ENCODE measurements around the gene ETHE1.

The ETHE1 gene

GRCh38 chr19:43489310-43489709 lies 37.7 kb downstream of the ETHE1 start:
- TF ChIP-seq ISL1 (CRISPR knock-in tag; IDR thresholded peaks at IDR 0.05): no peak
- no peak for TF ChIP-seq OSR1 (CRISPR knock-in tag; IDR thresholded peaks at IDR 0.05)
- TF ChIP-seq SNAI2 (CRISPR knock-in tag; IDR thresholded peaks at IDR 0.05): no peak
- TF ChIP-seq ZNF565 (CRISPR knock-in tag; conservative IDR thresholded peaks at IDR 0.05; ENCODE audit: low read depth): no peak
- TF ChIP-seq BACH2 (CRISPR knock-in tag; IDR thresholded peaks at IDR 0.05; ENCODE audit: borderline replicate concordance): no peak
- TF ChIP-seq ARNTL (CRISPR knock-in tag; IDR thresholded peaks at IDR 0.05; ENCODE audit: borderline replicate concordance, low read depth): no peak
- no peak for TF ChIP-seq ZNF70 (CRISPR knock-in tag; IDR thresholded peaks at IDR 0.05)
- no peak for TF ChIP-seq TCF4 (CRISPR knock-in tag; IDR thresholded peaks at IDR 0.05; ENCODE audit: borderline replicate concordance)
- TF ChIP-seq GLIS3 (CRISPR knock-in tag; IDR thresholded peaks at IDR 0.05): no peak
- TF ChIP-seq PPARA (CRISPR knock-in tag; IDR thresholded peaks at IDR 0.05; ENCODE audit: borderline replicate concordance): no peak
- TF ChIP-seq ESRRG (CRISPR knock-in tag; IDR thresholded peaks at IDR 0.05): no peak
- no peak for TF ChIP-seq ZFP3 (CRISPR knock-in tag; IDR thresholded peaks at IDR 0.05)
- TF ChIP-seq, protein P1, sequence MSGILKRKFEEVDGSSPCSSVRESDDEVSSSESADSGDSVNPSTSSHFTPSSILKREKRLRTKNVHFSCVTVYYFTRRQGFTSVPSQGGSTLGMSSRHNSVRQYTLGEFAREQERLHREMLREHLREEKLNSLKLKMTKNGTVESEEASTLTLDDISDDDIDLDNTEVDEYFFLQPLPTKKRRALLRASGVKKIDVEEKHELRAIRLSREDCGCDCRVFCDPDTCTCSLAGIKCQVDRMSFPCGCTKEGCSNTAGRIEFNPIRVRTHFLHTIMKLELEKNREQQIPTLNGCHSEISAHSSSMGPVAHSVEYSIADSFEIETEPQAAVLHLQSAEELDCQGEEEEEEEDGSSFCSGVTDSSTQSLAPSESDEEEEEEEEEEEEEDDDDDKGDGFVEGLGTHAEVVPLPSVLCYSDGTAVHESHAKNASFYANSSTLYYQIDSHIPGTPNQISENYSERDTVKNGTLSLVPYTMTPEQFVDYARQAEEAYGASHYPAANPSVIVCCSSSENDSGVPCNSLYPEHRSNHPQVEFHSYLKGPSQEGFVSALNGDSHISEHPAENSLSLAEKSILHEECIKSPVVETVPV (CRISPR knock-in tag; IDR thresholded peaks at IDR 0.05): no peak
- TF ChIP-seq ZC3H10 (CRISPR knock-in tag; IDR thresholded peaks at IDR 0.05): no peak
- TF ChIP-seq TOX (CRISPR knock-in tag; IDR thresholded peaks at IDR 0.05; ENCODE audit: borderline replicate concordance): no peak
- TF ChIP-seq, protein P2, sequence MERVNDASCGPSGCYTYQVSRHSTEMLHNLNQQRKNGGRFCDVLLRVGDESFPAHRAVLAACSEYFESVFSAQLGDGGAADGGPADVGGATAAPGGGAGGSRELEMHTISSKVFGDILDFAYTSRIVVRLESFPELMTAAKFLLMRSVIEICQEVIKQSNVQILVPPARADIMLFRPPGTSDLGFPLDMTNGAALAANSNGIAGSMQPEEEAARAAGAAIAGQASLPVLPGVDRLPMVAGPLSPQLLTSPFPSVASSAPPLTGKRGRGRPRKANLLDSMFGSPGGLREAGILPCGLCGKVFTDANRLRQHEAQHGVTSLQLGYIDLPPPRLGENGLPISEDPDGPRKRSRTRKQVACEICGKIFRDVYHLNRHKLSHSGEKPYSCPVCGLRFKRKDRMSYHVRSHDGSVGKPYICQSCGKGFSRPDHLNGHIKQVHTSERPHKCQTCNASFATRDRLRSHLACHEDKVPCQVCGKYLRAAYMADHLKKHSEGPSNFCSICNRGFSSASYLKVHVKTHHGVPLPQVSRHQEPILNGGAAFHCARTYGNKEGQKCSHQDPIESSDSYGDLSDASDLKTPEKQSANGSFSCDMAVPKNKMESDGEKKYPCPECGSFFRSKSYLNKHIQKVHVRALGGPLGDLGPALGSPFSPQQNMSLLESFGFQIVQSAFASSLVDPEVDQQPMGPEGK (CRISPR knock-in tag; IDR thresholded peaks at IDR 0.05; ENCODE audit: borderline replicate concordance): no peak
- ATAC-seq: no peak

- ATAC-seq: no peak
- TF ChIP-seq ISL1 (CRISPR knock-in tag; IDR thresholded peaks at IDR 0.05) (no peak), ZFP3 (CRISPR knock-in tag; IDR thresholded peaks at IDR 0.05) (no peak), BACH2 (CRISPR knock-in tag; IDR thresholded peaks at IDR 0.05; ENCODE audit: borderline replicate concordance) (no peak), POU6F1 (CRISPR knock-in tag; IDR thresholded peaks at IDR 0.05; ENCODE audit: borderline replicate concordance, low read depth) (no peak), SNAI2 (CRISPR knock-in tag; IDR thresholded peaks at IDR 0.05) (no peak), ESRRG (CRISPR knock-in tag; IDR thresholded peaks at IDR 0.05) (no peak), CREB5 (CRISPR knock-in tag; IDR thresholded peaks at IDR 0.05; ENCODE audit: low read depth) (no peak), GLIS3 (CRISPR knock-in tag; IDR thresholded peaks at IDR 0.05) (no peak), TOX (CRISPR knock-in tag; IDR thresholded peaks at IDR 0.05; ENCODE audit: borderline replicate concordance) (no peak), ZNF70 (CRISPR knock-in tag; IDR thresholded peaks at IDR 0.05) (no peak), OSR1 (CRISPR knock-in tag; IDR thresholded peaks at IDR 0.05) (no peak), ZNF8 (CRISPR knock-in tag; IDR thresholded peaks at IDR 0.05) (no peak), RARB (CRISPR knock-in tag; IDR thresholded peaks at IDR 0.05) (no peak), ZC3H10 (CRISPR knock-in tag; IDR thresholded peaks at IDR 0.05) (no peak), PPARA (CRISPR knock-in tag; IDR thresholded peaks at IDR 0.05; ENCODE audit: borderline replicate concordance) (no peak)
- TF ChIP-seq, protein P2 (CRISPR knock-in tag; IDR thresholded peaks at IDR 0.05; ENCODE audit: borderline replicate concordance): no peak
- TF ChIP-seq, protein P1 (CRISPR knock-in tag; IDR thresholded peaks at IDR 0.05): no peak
These were observed 38.8 kb downstream of the ETHE1 start for GRCh38 chr19:43488179-43488578.

All from SK-N-SH treated with all-trans-retinoic acid at 6 μM for 48 hours (cell line).